Measurements from ENCODE around the gene SOX5.
"Not testable (repeated sequence)": the region's sequence is repeated elsewhere in the genome, so short reads cannot be mapped to it uniquely, and the experiment has no call there.

SOX5 gene

DNA sequence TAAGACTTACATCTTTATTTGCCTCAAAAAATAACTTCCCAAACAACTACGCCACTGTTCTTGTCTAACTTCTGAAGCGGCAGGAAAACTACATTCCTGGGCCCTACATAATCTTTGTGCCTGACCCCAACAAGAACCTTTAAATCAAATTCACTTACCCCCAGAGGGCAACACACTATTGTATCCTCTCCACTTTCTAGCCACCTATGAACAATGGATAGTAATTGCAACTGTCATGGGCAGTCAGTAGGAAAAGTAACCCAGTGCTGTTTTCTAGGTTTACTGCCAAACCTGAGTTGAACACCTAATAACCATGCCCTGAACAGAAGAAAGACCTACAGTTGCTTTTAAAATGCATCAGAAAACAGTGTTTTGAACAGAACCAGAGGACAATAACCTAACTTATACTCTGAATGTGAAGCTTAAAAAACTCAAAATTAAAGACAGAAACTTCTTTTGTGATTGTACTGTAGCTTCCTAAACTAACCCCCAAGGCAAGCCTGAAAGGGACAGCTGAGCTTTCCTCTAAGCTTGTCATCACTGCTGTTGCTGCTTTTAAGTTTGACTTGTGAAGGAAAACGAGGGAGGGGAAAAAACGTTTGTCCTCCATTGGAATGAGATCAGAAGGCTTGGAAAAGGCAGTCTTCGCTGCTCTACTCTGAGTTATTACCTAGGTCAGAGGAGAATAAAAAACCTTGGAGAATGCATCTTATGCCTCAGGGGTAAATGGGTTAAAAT is 195.7 kb downstream of the SOX5 start:
- DNase-seq (ENCODE audit: low read depth): no peak

DNA sequence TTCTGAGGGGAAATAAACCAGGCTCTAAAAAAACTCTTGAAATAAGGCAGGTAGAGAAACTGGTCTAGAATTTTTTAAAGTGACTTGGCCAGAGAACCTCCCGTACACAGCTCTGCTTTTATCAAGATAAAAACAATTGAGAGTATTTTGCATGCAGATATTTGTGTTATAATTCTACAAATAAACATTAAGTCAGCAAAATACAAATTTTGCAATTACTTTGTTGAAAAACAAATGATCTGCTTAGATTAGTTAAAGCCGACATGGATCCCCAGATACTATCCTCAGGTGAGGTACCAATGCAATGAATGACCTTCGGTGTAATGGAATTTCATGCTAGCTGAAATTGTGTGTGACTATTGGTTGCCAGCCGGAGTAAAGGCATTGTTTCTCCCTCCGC is 197.2 kb downstream of the SOX5 start:
- no peak for DNase-seq (ENCODE audit: low read depth)

GRCh38 chr12:23751641-23752040 is 197.8 kb downstream of the SOX5 start:
- no peak for DNase-seq (ENCODE audit: low read depth)

DNA sequence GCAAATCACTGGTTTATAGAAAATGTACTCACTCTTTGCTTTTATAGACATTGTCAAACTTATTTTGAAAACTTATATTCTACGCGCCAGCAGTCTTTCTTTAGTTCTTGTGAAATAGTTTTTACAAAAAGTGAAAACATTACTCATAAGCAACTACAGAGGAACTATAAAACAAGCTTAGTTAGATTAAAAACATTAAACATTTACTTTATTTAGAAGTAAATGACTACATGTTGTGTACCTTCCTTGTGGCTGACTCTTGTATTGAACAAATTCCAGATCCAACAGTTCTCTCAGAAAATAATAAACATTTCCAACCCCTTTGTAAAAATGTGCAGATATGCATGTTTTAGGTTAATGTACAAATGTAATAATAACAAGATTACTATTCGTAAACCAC is 198.5 kb downstream of the SOX5 start:
- DNase-seq (ENCODE audit: low read depth): no peak

GRCh38 chr12:23744696-23745095 is 204.8 kb downstream of the SOX5 start:
- DNase-seq (ENCODE audit: low read depth): peak; percentile 16

DNA sequence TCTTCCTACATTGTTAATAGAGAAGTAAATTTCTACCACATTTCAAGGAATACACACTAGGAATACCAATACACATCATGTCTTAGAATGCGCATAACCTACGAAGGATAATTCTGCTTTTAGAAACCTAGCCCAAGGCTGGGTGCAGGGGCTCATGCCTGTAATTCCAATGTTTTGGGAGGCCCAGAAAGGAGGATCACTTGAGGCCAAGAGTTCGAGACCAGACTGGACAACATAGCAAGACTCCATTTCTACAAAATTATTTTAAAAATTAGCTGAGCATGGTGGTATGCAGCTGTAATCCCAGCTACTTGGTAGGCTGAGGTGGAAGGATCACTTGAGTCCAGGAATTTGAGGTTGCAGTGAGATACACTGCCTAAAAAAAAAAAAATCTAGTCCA is 206.9 kb downstream of the SOX5 start:
- DNase-seq (ENCODE audit: low read depth): no peak

DNA sequence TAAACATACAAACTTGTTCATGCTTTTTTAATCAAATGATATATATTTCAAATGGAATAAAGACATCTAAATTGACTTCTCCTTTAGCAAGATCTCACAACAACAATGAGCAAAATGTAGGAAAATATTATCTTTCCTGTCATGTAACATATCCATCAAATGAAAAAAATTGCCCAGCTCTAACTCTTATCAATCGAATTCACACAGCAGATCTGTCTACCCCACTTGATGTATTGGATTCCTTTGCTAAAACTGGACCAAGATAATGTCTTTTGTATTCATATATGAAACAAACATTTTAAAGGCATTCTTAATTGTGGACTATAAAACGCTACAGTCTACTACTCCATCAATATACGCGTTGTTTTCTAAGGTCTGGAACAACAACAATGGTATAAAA is 218.0 kb downstream of the SOX5 start:
- no peak for DNase-seq (ENCODE audit: low read depth)

DNA sequence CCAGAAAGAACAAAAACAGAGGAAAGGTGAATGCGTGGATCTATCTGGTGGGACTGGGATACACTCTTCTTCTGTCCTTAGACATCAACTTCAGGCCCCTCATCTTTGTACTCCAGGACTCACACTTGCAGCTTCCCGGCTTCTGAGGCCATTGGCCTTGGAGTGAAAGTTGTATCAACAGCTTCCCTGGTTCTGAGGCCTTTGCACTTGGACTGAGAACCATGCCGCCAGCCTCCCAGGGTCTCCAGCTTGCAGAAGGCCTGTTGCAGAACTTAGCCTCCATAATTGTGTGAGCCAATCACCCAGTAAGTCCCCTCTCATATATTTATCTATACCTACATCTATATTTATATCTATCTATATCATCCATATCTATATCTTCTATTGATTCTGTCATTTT is 218.4 kb downstream of the SOX5 start:
- no peak for DNase-seq (ENCODE audit: low read depth)

- DNase-seq (ENCODE audit: low read depth): peak; percentile 1
Measured at GRCh38 chr12:23729359-23729758, 220.1 kb downstream of the SOX5 start.

DNA sequence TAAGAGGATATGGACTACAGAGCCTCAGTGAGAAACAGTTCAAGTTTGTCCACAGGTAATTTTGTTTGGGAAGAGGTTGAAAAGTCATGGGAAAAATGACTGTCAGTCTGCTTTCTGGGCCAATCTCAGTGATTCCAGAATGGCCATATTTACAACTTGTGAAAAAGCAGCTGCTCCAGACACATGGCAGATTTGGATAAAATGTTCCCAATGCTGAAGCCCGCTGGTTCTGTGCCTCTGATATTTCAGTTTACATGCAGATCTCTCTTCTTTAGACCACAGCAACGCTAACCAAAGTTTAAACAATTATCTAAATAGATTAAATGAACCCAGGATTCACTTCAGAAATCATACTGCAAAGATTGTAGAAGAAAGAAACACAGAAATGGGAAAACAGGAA is 222.8 kb downstream of the SOX5 start:
- no peak for DNase-seq (ENCODE audit: low read depth)

DNA sequence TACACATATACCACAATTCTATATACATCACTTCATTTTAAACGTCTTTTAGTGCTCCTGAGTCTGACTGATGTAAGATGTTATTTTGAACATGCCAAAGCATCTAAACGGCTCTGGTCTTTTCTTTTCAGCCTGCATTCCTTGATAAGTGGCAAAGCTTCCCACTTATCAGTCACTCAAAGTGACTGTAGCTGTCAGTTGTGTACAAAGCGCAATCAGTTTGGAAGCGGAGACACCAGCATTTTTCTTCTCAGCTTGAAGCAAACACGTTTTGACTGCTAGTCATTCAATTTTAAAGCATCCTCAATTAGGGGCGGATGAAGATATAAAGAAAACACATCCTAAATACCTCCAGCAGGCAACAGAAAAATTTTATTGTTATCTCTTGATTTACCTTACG is 226.8 kb downstream of the SOX5 start:
- no peak for DNase-seq (ENCODE audit: low read depth)

DNA sequence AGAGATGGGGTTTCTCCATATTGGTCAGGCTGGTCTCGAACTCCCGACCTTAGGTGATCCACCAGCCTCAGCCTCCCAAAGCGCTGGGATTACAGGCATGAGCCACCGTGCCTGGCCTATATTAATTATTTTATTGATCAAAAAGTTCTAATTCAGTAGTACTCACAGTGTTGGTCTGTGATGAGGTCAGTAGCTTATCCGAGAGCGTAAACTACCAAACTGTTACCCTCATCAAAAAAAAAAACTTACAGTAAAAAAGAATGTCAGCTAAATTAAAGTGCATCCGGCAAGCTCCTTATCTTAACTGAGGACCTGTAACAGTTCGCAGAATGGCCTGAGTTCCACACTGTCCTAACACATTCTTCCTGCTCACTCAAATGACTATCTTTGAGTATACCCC is 228.2 kb downstream of the SOX5 start:
- no peak for DNase-seq (ENCODE audit: low read depth)

DNA sequence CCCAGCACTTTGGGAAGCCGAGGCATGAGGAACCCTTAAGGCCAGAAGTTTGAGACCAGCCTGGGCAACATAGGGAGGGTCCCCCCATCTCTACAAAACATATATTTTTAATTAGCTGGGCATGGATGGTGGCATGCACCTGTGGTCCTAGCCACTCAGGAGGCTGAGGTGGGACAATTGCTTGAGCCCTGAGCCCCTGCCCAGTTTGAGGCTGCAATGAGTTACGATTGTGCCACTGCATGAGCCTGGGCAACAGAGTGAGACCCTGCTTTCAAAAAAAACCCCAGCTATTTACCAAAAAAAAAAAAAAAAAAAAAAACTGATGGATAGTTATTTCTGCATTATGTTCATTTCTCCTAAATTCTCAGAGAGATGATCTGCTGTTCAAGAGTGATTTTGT is 230.0 kb downstream of the SOX5 start:
- no peak for DNase-seq (ENCODE audit: low read depth)

DNA sequence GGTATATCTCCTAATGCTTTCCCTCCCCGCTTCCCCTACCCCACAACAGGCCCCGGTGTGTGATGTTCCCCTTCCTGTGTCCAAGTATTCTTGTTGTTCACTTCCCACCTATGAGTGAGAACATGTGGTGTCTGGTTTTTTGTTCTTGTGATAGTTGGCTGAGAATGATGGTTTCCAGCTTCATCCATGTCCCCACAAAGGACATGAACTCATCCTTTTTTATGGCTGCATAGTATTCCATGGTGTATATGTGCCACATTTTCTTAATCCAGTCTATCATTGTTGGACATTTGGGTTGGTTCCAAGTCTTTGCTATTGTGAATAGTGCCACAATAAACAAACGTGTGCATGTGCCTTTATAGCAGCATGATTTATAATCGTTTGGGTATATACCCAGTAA is 239.1 kb downstream of the SOX5 start:
- not testable (repeated sequence) for DNase-seq (ENCODE audit: low read depth)

GRCh38 chr12:23708185-23708837 is 241.2 kb downstream of the SOX5 start:
- no peak for DNase-seq (ENCODE audit: low read depth)

DNA sequence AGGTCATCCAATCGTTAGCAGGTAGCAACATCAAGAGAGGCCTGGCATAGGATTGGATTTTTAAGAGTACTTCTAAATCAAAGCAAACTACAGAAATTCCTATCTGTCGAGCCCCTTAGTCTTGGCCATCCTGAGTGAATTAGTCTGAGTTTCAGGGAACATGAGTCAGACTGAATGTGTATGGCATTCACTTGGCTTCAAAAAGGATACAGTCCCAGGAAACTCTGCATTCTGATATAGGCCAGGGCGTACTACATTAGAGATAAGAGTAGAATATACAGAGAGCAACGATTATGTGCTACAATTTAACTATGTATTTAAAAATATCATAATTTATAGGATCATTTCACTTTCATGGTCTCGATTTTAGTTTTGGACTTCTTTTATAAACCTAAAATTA is 242.2 kb downstream of the SOX5 start:
- no peak for DNase-seq (ENCODE audit: low read depth)

DNA sequence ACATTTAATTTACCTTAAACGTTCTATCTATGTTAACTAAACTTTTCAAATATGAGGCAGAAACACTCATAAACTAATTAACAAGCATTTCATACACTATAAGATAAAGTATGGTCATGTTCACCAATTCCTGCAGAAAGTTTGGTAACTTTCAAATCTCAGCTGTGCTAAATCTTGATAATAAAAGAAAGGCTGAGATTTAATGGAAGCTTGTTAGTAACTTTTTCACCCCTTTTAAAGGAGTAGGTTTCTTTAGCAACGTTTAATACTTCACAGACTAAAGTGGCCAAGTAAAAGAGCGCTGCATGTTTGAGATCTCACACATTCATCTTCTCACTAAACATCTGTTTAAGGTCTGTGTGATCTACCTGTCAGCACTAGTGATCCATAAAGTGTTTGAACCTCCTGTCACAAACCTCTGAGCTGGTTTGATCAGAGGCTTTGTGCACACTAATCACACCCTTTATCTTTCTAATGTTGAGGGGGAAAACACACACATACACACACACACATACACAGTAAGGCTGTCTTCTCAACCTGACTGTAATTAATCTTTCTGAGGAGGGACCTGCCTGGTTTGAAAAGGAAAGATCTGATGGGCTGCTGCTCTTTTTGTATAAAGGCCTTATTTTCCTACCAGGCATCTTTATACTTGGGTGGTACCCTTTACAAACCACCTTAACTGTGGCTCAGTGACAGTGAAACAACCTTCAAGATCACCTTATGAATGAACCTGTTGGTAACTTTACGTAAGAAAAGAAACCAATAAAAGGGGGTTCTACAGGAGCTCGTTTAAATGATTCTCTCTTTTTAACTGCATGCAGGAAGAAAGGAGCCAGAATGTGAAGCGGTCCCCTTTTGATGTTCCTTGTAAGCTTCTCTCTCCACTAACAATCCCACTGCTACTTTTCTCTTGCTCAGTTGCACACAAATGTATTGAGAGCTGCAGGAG is 244.2 kb downstream of the SOX5 start:
- no peak for DNase-seq (ENCODE audit: low read depth)

- DNase-seq (ENCODE audit: low read depth): no peak
Measured at GRCh38 chr12:23703051-23703450, 246.4 kb downstream of the SOX5 start.

GRCh38 chr12:23699031-23699430 is 250.4 kb downstream of the SOX5 start:
- DNase-seq (ENCODE audit: low read depth): no peak

- no peak for DNase-seq (ENCODE audit: low read depth)
Measured at GRCh38 chr12:23694920-23695319, 254.6 kb downstream of the SOX5 start.

- DNase-seq (ENCODE audit: low read depth): no peak
Measured at GRCh38 chr12:23694307-23694706, 255.2 kb downstream of the SOX5 start.

DNA sequence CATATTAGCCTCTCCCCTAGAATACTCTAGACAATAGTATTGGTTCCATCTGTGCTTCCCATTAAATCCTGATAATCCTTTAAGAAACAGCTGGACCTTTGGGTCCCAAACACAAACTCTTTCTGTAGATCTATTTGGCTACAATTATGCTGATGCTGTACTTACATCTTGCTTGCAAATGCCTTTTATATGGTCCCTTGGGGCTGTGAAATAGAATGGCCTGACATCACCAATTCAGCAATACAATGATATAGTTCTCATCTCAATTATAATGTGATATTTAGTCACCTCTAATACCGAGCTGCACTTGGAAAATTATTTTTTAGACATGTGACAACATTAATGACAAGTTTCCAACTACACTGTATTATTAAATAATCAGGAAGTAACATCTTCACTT is 261.5 kb downstream of the SOX5 start:
- no peak for DNase-seq (ENCODE audit: low read depth)

DNA sequence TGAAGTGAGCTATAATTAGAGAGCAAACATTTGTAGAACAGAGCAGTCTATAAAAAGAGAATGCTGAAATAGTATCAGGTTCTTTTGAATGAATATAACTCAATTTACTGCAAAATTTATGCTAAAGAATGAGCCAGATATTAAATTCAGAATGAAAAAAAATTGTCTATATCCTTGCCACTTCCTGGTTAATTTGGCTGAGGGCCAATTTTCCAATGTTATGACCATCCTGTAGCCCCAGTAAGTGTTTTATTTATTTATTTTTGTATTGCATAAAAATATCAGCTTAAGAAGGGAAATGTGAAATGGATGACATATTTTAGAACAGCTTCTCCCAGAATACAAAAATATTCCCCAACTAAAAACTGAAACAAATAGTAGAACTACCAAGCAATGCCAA is 263.4 kb downstream of the SOX5 start:
- DNase-seq (ENCODE audit: low read depth): no peak
